A549 (cell line): ENCODE data around the gene HACD1.

Experiments used
- BHLHE40 ChIP-seq: IDR thresholded peaks from 2 replicates; pipeline ENCODE4 v1.6.1; 2012; ENCODE audit warnings: low read depth, low read length, inconsistent platforms
- CBX2 ChIP-seq: fragments of 200-600 bp; sonication (generic); IDR thresholded peaks from 2 replicates; pipeline ENCODE4 v1.6.1; 2016; ENCODE audit warnings: low read depth, mild to moderate bottlenecking, borderline replicate concordance
- CEBPB ChIP-seq, 2 experiments: fragments of >200 bp in 1 of 2; sonication (Bioruptor Twin) in 1 of 2; formaldehyde crosslinking in 1 of 2; IDR thresholded peaks; 2 replicates each; pipeline ENCODE4 v1.6.1; 2012 to 2016
- KDM1A ChIP-seq: fragments of 200-600 bp; sonication (generic); IDR thresholded peaks from 2 replicates; pipeline ENCODE4 v1.6.1; 2016; ENCODE audit warnings: low read depth, mild to moderate bottlenecking
- RAD21 ChIP-seq, 2 experiments: fragments of >200 bp in 1 of 2; sonication (Bioruptor Twin) in 1 of 2; formaldehyde crosslinking in 1 of 2; IDR thresholded peaks in 1 of 2; conservative IDR thresholded peaks in 1 of 2; 2 replicates in 1 of 2; 3 replicates in 1 of 2; pipeline ENCODE4 v1.6.1; 2012 to 2018; ENCODE audit warnings: inconsistent platforms in 1 of 2
- RCOR1 ChIP-seq: fragments of 150-350 bp; IDR thresholded peaks from 2 replicates; pipeline ENCODE4 v1.6.1; 2014; ENCODE audit warnings: antibody characterized with exemption, low read length, low read depth
- TF ChIP-seq, protein P1 (sequence below): fragments of >200 bp; sonication (Bioruptor Twin); formaldehyde crosslinking; IDR thresholded peaks from 3 replicates; pipeline ENCODE4 v1.5.1; 2016

DNA sequence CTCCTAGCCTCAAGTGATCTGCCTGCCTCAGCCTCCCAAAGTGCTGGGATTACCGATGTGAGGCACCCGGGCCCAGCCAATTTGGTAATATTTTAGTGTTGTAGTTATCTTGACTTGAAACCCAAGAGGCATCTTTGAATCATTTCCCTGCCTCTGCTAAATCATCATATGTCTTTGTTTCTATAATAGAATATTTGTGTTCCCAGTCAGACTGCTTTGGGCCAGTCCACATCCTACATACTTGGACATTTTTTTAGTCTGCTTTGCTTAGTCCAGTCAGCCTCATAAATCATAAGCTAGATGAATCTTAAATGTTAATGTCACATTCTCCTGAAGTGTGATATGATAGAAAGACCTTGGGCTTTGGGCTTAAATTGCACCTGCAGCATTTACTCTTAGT, 32.7 kb upstream of the HACD1 start:
- TF ChIP-seq RAD21 (conservative IDR thresholded peaks at IDR 0.05 in 1 of 2, IDR thresholded peaks at IDR 0.05 in 1 of 2) (no peak), CBX2 (no peak), RCOR1 (no peak), KDM1A (no peak), CEBPB (IDR thresholded peaks at IDR 0.05) (no peak), BHLHE40 (no peak)
- TF ChIP-seq, protein P1, sequence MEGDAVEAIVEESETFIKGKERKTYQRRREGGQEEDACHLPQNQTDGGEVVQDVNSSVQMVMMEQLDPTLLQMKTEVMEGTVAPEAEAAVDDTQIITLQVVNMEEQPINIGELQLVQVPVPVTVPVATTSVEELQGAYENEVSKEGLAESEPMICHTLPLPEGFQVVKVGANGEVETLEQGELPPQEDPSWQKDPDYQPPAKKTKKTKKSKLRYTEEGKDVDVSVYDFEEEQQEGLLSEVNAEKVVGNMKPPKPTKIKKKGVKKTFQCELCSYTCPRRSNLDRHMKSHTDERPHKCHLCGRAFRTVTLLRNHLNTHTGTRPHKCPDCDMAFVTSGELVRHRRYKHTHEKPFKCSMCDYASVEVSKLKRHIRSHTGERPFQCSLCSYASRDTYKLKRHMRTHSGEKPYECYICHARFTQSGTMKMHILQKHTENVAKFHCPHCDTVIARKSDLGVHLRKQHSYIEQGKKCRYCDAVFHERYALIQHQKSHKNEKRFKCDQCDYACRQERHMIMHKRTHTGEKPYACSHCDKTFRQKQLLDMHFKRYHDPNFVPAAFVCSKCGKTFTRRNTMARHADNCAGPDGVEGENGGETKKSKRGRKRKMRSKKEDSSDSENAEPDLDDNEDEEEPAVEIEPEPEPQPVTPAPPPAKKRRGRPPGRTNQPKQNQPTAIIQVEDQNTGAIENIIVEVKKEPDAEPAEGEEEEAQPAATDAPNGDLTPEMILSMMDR: no peak
